B cell (primary cell): ENCODE data around the gene KRTAP10-9. TPM values are rescaled to one million over a fixed set of nuclear protein-coding genes. Genes with fewer than 3 reads are reported as not detected.

ENCODE experiments used
- ATAC-seq: fragments of 200-7000 bp; cut with Tn5 transposase; one replicate; pipeline ENCODE4 v1.10.0; 2021; ENCODE audit warnings: low read depth, mild to moderate bottlenecking, moderate number of reproducible peaks, moderate library complexity
- CTCF ChIA-PET: fragments of 350-600 bp; sonication (Branson Sonifier 250); formaldehyde crosslinking; loops from one replicate; lab custom pipeline; 2021; ENCODE audit warnings: antibody characterized with exemption, inconsistent platforms; lab: Charles Lee
- POLR2A ChIA-PET: fragments of 350-600 bp; sonication (Branson Sonifier 250); formaldehyde crosslinking; loops from one replicate; lab custom pipeline; 2021; ENCODE audit warnings: antibody characterized with exemption; lab: Charles Lee
- DNase-seq: peaks from one replicate; pipeline ENCODE4 v3.0.0; 2013
- H2AFZ ChIP-seq: 2 replicates; pipeline ENCODE4 v1.6.1; 2012; ENCODE audit warnings: mild to moderate bottlenecking, low read depth, low read length; ENCODE audit not compliant: insufficient read depth, poor library complexity, severe bottlenecking
- H3K27ac ChIP-seq, 2 donors: 1 replicate in 1 of 2; 2 replicates in 1 of 2; pipeline ENCODE4 v1.5.1; 2012 to 2013; ENCODE audit warnings: low read length in 2 of 2, mild to moderate bottlenecking in 2 of 2, moderate library complexity in 1 of 2
- H3K27me3 ChIP-seq, 4 experiments: fragments of 200-600 bp in 1 of 4; sonication (generic) in 1 of 4; replicated peaks in 1 of 4; 1 replicate in 2 of 4; 2 replicates in 2 of 4; pipeline versions ENCODE4 v1.6.1 to v1.7.0; 2013 to 2016; ENCODE audit warnings: low read length in 3 of 4, mild to moderate bottlenecking in 2 of 4, mixed read lengths in 1 of 4, moderate library complexity in 1 of 4; ENCODE audit not compliant: insufficient read depth in 4 of 4, control insufficient read depth in 3 of 4; ENCODE audit errors: control extremely low read depth in 1 of 4
- H3K36me3 ChIP-seq, 2 experiments: replicated peaks in 1 of 2; 1 replicate in 1 of 2; 2 replicates in 1 of 2; pipeline versions ENCODE4 v1.6.1 to v1.7.1; 2013; ENCODE audit warnings: low read length in 1 of 2; ENCODE audit not compliant: insufficient read depth in 2 of 2, control insufficient read depth in 1 of 2; ENCODE audit errors: control extremely low read depth in 1 of 2, extremely low read depth in 1 of 2
- H3K4me1 ChIP-seq, 2 donors: fragments of 200-600 bp in 1 of 2; sonication (generic) in 1 of 2; 1 replicate in 1 of 2; 2 replicates in 1 of 2; pipeline versions ENCODE4 v1.5.1 to v1.6.1; 2013 to 2017; ENCODE audit warnings: low read length in 2 of 2; ENCODE audit not compliant: control insufficient read depth in 2 of 2, insufficient read depth in 2 of 2
- H3K4me2 ChIP-seq: replicated peaks from 2 replicates; pipeline ENCODE3; 2012; ENCODE audit warnings: mild to moderate bottlenecking, low read depth, low read length; ENCODE audit not compliant: poor library complexity, severe bottlenecking
- H3K4me3 ChIP-seq, 5 experiments: fragments of 200-600 bp in 1 of 5; sonication (generic) in 1 of 5; 1 replicate in 3 of 5; 2 replicates in 2 of 5; pipeline versions ENCODE4 v1.5.1 to v1.7.0; 2011 to 2016; ENCODE audit warnings: low read length in 4 of 5, mild to moderate bottlenecking in 4 of 5, low read depth in 2 of 5, control low read depth in 1 of 5, moderate library complexity in 1 of 5; ENCODE audit not compliant: insufficient read depth in 1 of 5; ENCODE audit errors: control extremely low read depth in 1 of 5, extremely low read depth in 1 of 5
- H3K79me2 ChIP-seq: fragments of 200-600 bp; sonication (generic); one replicate; pipeline ENCODE4 v1.6.0; 2016; ENCODE audit warnings: low read length; ENCODE audit not compliant: control insufficient read depth, insufficient read depth
- H3K9ac ChIP-seq: fragments of 200-600 bp; sonication (generic); 2 replicates; pipeline ENCODE4 v1.6.1; 2017; ENCODE audit warnings: mild to moderate bottlenecking, low read length, moderate library complexity
- H3K9me3 ChIP-seq, 3 donors: one replicate each; pipeline versions ENCODE4 v1.6.1 to v1.7.1; 2013; ENCODE audit warnings: low read length in 2 of 3; ENCODE audit not compliant: control insufficient read depth in 2 of 3, insufficient read depth in 1 of 3; ENCODE audit errors: control extremely low read depth in 1 of 3
- H4K20me1 ChIP-seq: 2 replicates; pipeline ENCODE4 v1.6.0; 2012; ENCODE audit warnings: mild to moderate bottlenecking, low read length; ENCODE audit not compliant: insufficient read depth, control insufficient read depth, poor library complexity, severe bottlenecking
- H3K27ac Mint-ChIP-seq: one replicate; pipeline ENCODE4 v1.8.0; 2021; ENCODE audit warnings: mixed read lengths
- H3K27me3 Mint-ChIP-seq: one replicate; pipeline ENCODE4 v1.8.0; 2021; ENCODE audit warnings: mixed read lengths
- H3K4me1 Mint-ChIP-seq: one replicate; pipeline ENCODE4 v1.8.0; 2021; ENCODE audit warnings: mixed read lengths
- H3K4me3 Mint-ChIP-seq: one replicate; pipeline ENCODE4 v1.8.0; 2021; ENCODE audit warnings: mixed read lengths
- H3K9me3 Mint-ChIP-seq: one replicate; pipeline ENCODE4 v1.8.0; 2022; ENCODE audit warnings: mixed read lengths; ENCODE audit not compliant: insufficient read depth
- EZH2 ChIP-seq: IDR thresholded peaks from 2 replicates; pipeline ENCODE4 v1.6.1; 2012; ENCODE audit warnings: borderline replicate concordance, low read depth, mild to moderate bottlenecking, moderate library complexity, low read length; ENCODE audit not compliant: insufficient read depth, poor library complexity, severe bottlenecking
- WGBS: methylation state at CpG from one replicate; pipeline ENCODE4 v1.1.5; 2013; ENCODE audit warnings: missing lambda C conversion rate; ENCODE audit not compliant: insufficient coverage; 5-methylcytosine and 5-hydroxymethylcytosine counted together
- intact Hi-C: fragments of 100-400 bp; cut with micrococcal nuclease; formaldehyde crosslinking; loops from one replicate; pipeline ENCODE4 v1.10.0; 2022
- polyA plus RNA-seq: library from polyadenylated mRNA; depleted of rRNA; stranded (reverse); fragments of >200 nt; gene quantifications from 2 replicates; pipeline ENCODE4 v1.2.3, GENCODE V29; 2012
- total RNA-seq, 2 donors: library from RNA; stranded (reverse); fragments of 120-200 nt in 1 of 2; gene quantifications; 1 replicate in 1 of 2; 2 replicates in 1 of 2; pipeline versions ENCODE4 v1.2.3 to v1.2.4, GENCODE V29; 2013 to 2022
- TF ChIP-seq, protein P1 (sequence below): fragments of 200-600 bp; IDR thresholded peaks from one replicate; pipeline ENCODE4 v1.8.0; 2022; ENCODE audit warnings: antibody characterized with exemption, mild to moderate bottlenecking

KRTAP10-9 gene
- total and polyA plus RNA-seq, 2 donors (not counting 1 experiment from before 2014, with no cell fraction given) = not detected

GRCh38 chr21:44667612-44668011 lies 40.7 kb downstream of the KRTAP10-9 start:
- Mint-ChIP-seq H3K4me1 (no peaks in the 10 kb centered on the region), H3K27ac (no peak overlapping the region), H3K27me3 (peaks cover 31% of the 10 kb centered on the region), H3K4me3 (no peak overlapping the region), H3K9me3 (peaks cover 8% of the 10 kb centered on the region)
- intact Hi-C loops = no loop called here
- Histone ChIP-seq H3K4me3 (no peak overlapping the region), H4K20me1 (no peaks in the 10 kb centered on the region), H3K9ac (no peak overlapping the region), H3K79me2 (no peaks in the 10 kb centered on the region), H3K27ac (no peak overlapping the region), H3K4me1 (no peaks in the 10 kb centered on the region), H3K9me3 (peaks cover 0 to 34% (median 13%) of the 10 kb centered on the region in 3 donors), H3K27me3 (peaks cover 0 to 19% (median 0%) of the 10 kb centered on the region in 4 experiments), H3K36me3 (no peaks in the 10 kb centered on the region), H3K4me2 (no peak overlapping the region), H2AFZ (no peak overlapping the region)
- ChIA-PET CTCF (no interaction called here), POLR2A (no interaction called here)
- TF ChIP-seq, protein P1, sequence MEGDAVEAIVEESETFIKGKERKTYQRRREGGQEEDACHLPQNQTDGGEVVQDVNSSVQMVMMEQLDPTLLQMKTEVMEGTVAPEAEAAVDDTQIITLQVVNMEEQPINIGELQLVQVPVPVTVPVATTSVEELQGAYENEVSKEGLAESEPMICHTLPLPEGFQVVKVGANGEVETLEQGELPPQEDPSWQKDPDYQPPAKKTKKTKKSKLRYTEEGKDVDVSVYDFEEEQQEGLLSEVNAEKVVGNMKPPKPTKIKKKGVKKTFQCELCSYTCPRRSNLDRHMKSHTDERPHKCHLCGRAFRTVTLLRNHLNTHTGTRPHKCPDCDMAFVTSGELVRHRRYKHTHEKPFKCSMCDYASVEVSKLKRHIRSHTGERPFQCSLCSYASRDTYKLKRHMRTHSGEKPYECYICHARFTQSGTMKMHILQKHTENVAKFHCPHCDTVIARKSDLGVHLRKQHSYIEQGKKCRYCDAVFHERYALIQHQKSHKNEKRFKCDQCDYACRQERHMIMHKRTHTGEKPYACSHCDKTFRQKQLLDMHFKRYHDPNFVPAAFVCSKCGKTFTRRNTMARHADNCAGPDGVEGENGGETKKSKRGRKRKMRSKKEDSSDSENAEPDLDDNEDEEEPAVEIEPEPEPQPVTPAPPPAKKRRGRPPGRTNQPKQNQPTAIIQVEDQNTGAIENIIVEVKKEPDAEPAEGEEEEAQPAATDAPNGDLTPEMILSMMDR = no peak
- no peak for TF ChIP-seq EZH2
- ATAC-seq (no peak), DNase-seq (no peak)
- no CpG with 5 or more reads among the region's 1 CpG for WGBS

DNA sequence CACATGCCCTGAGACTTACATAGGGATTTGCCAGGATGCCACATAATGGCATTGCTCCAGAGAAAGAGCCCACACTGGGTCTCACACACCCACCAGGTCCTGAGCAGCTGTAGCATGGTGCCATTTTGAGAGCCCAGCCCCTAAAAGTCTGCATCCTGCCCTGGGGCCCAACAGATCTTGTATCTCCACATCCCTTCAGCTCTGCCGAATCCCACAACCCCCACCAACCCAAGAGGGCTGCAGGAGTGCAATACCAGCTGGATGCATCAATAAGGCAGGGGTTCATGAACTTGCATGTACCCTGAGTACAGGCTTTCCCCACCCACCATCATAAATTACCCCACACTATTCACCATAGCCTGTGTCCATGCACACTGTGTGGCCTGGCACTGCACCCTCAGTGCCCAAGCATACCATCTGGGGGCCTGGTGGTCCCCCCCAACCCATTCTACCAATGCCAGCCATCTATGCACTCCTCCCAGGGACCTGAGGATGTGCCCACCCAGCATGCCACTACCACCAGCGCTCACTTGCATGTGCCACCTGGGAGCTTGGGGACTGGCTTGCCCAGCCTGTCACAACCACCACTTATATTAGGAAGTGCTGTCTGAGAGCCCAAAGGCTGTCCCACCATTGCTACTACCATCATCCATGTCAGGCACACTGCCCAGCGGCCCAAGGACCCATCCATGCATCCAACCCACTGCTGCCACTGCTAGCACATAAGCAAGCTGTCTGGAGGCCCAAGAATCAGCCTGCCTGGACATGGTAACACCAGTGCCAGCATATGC lies 43.9 kb downstream of the KRTAP10-9 start:
- Histone ChIP-seq H3K27me3 (peaks cover 0 to 19% (median 0%) of the 10 kb centered on the region in 4 experiments), H3K9me3 (peaks cover 1 to 33% (median 20%) of the 10 kb centered on the region in 3 donors), H3K4me2 (no peak overlapping the region), H4K20me1 (no peaks in the 10 kb centered on the region), H3K36me3 (no peaks in the 10 kb centered on the region), H3K4me1 (no peaks in the 10 kb centered on the region), H3K9ac (no peak overlapping the region), H2AFZ (no peak overlapping the region), H3K79me2 (no peaks in the 10 kb centered on the region), H3K27ac (no peak overlapping the region), H3K4me3 (no peak overlapping the region)
- intact Hi-C loops = no loop called here
- Mint-ChIP-seq H3K4me3 (no peak overlapping the region), H3K4me1 (no peaks in the 10 kb centered on the region), H3K27ac (no peak overlapping the region), H3K9me3 (peaks cover 9% of the 10 kb centered on the region), H3K27me3 (peaks cover 35% of the 10 kb centered on the region)
- TF ChIP-seq EZH2 = no peak
- TF ChIP-seq, protein P1 = no peak
- no peak for DNase-seq
- CTCF ChIA-PET = no interaction called here
- POLR2A ChIA-PET = no interaction called here
- WGBS = 94% methylated on average over 3 of the region's 3 CpGs
- no peak for ATAC-seq
